ENCODE data around the gene RFFL.
"Not testable (repeated sequence)": the region's sequence is repeated elsewhere in the genome, so short reads cannot be mapped to it uniquely, and the experiment has no call there.

The RFFL gene

DNA sequence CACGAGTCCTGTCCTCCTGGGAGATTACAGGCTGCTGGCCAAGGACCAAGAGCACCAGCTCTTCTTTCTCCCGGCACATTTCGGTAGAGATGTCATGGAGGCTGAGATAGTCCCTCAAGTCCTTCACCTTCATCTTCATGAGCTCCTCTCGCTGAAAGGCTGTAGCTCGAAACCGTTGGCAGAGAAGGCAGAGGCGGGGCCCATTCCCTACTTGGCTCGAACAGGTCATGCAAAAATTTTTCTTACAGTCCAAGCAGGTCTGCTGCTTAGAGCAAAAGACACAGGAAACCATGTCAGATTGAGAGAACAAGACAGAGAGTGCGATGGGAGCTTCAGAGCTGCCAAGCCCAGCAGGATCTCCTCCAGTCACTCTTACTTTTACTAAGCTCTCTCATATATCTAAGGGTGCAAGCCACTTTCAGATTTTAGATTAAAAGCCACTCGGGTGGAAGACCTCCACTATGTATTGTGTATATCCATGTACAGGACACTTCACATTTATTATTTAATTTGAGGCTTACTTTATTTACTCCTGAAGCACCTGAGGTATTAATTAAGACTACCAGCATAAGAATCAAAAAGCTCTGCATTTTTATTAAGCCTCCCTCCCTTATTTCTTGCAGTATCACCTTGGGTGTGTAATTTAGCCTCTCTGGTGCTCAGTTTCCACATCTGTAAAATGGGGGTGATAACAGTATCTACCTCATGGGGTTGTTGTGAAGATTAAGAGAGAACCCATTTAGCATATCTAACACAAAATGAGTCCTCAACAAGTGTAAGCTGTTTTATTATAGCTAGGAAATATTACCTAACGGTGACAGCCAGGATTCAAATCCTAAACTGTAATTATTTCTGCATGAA is 41.8 kb downstream of the RFFL start:
- H3K27me3 Mint-ChIP-seq (ENCODE audit: low read depth), result no peaks in the 10 kb centered on the region
- peak overlapping the region; percentile 78 for H3K4me3 Mint-ChIP-seq
- H3K9me3 Mint-ChIP-seq, result no peaks in the 10 kb centered on the region
- H3K27ac Mint-ChIP-seq, result peak overlapping the region; percentile 94
- peaks cover 35% of the 10 kb centered on the region for H3K36me3 Mint-ChIP-seq (ENCODE audit: low read depth)
- DNase-seq (ENCODE audit: low spot score), result no peak
- H3K4me1 Mint-ChIP-seq (ENCODE audit: low read depth), result peaks cover 35% of the 10 kb centered on the region

DNA sequence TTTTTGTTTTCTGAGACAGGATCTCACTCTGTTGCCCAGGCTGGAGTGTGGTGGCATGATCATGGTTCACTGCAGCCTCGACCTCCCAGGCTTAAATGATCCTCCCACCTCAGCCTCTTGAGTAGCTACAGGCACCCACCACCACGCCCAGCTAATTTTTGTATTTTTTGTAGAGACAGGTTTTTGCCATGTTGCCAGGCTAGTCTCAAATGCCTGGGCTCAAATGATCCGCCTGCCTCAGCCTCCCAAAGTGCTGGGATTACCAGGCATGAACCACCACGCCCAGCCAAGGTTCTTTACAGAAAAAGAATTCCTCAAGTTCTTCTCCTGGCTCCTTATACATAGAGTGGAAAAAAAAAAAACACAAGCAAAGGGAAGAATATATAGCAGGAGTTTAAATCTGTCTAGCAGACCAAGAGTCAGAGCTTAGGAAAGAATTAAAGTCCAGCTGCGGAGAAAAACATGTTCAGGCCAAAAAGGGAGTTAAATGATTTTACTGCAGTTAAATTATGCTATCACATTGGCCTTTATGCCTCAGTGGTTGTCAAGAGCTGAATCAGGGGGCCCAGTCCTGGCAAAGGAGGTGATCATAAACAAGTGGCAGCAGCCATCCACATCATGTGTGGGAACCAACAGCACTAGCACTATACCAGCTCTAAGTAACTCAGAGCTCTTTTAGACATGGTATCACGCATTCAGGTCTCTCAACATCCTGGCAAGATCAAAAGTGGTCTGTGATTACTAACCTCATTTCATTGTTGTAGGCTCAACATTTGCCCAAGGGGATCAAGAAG is 43.9 kb downstream of the RFFL start:
- peaks cover 43% of the 10 kb centered on the region for H3K36me3 Mint-ChIP-seq (ENCODE audit: low read depth)
- H3K9me3 Mint-ChIP-seq, result no peaks in the 10 kb centered on the region
- peak overlapping the region; percentile 39 for H3K27ac Mint-ChIP-seq

DNA sequence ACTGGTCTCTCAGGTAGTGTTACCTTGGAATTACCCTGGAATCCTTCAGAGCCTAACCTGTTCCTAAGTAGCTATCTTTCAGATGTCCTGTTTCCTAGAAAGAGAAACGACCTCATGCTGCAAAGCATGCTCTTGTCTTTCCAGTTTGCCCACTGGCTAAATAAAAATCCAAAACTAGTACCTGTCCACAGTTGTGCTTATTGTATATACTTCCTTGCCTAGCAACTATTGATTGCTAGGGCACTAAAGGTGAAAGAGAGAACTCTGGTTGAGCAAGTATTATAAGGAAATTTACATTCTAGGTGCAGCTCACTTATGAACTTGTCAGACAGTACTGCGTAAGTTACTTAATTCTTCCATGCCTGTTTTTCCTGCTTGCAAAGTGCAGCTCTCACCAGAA is 44.7 kb downstream of the RFFL start:
- peaks cover 25% of the 10 kb centered on the region for H3K4me1 Mint-ChIP-seq (ENCODE audit: low read depth)
- no peak overlapping the region for H3K27ac Mint-ChIP-seq
- H3K27me3 Mint-ChIP-seq (ENCODE audit: low read depth), result no peaks in the 10 kb centered on the region
- no peak for DNase-seq (ENCODE audit: low spot score)
- no peaks in the 10 kb centered on the region for H3K9me3 Mint-ChIP-seq
- H3K36me3 Mint-ChIP-seq (ENCODE audit: low read depth), result peaks cover 47% of the 10 kb centered on the region
- H3K4me3 Mint-ChIP-seq, result no peak overlapping the region

More for the DNA sequence above, 43.9 kb downstream of the RFFL start:
- Mint-ChIP-seq H3K4me1 (ENCODE audit: low read depth) (peaks cover 32% of the 10 kb centered on the region), H3K27me3 (ENCODE audit: low read depth) (no peaks in the 10 kb centered on the region), H3K4me3 (no peak overlapping the region)
- no peak for DNase-seq (ENCODE audit: low spot score)

DNA sequence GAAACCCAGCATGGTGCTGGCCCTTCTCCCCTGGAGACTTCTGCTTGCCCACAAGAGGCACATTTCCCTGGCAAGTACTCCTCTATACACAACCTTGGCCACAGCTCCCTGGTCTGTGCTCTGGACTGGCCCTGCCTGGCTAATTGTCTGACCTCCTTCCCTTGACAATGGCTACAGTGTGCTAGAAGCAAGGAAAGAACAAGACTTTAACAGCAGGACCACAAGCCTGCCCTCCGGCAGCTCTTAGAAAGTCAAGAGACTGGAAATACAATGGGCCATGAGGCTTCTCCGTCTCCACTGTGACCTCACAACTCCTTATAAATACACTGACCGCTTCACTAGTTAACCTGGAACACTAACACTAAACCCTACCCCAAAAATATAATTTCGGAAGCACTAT is 46.5 kb downstream of the RFFL start:
- H3K4me1 Mint-ChIP-seq (ENCODE audit: low read depth), result peaks cover 8% of the 10 kb centered on the region
- H3K4me3 Mint-ChIP-seq, result no peak overlapping the region
- no peak for DNase-seq (ENCODE audit: low spot score)
- H3K27me3 Mint-ChIP-seq (ENCODE audit: low read depth), result no peaks in the 10 kb centered on the region
- peaks cover 45% of the 10 kb centered on the region for H3K36me3 Mint-ChIP-seq (ENCODE audit: low read depth)
- H3K9me3 Mint-ChIP-seq, result no peaks in the 10 kb centered on the region
- no peak overlapping the region for H3K27ac Mint-ChIP-seq

DNA sequence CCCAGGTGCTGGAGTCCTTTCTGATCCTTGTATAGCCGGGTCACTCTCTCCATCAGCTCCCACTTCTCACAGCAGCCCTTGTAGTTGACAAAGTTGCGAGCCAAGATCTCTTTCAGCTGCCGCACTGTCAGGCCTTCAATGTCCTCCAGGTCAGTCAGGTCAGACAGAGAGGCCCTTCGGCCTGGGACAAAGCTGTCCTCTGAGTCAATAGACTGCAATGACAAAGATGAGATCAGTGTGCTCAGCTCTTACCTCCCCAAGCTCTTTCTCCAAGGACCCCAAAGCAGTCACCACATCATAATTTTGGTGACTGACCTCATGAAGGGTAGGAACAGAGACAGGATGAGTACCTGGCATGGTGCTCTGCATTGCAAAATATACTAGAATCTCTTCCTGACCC is 47.1 kb downstream of the RFFL start:
- Mint-ChIP-seq H3K27me3 (ENCODE audit: low read depth) (no peaks in the 10 kb centered on the region), H3K27ac (no peak overlapping the region), H3K4me1 (ENCODE audit: low read depth) (peaks cover 3% of the 10 kb centered on the region), H3K9me3 (no peaks in the 10 kb centered on the region), H3K36me3 (ENCODE audit: low read depth) (peaks cover 47% of the 10 kb centered on the region), H3K4me3 (no peak overlapping the region)
- no peak for DNase-seq (ENCODE audit: low spot score)

DNA sequence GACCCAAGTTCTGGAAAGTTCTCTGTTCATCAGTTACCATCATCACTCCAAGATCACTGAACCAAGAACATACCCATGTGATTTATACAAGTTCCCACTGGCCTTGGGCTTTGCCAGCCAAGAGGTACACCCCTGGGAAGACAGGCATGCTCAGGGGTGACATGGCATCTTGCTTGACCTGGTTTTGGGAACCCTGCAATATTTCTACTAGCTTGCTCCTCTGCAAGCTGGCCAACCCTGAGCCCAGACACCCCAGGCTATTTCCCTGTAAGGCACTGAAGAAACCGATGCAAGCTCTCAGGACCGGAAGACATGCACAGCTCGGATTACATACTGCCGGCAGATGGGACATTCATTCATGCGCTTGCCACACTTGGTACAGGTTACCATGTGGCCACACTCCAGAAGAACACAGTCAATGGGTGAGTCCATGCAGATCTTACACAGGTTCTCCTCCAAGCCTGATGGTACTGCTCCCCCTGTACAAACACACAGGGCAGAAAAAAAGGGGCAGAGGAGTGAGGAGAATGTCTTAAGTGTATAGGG is 51.8 kb downstream of the RFFL start:
- Mint-ChIP-seq H3K4me1 (ENCODE audit: low read depth) (no peaks in the 10 kb centered on the region), H3K27ac (no peak overlapping the region), H3K9me3 (no peaks in the 10 kb centered on the region), H3K27me3 (ENCODE audit: low read depth) (no peaks in the 10 kb centered on the region), H3K36me3 (ENCODE audit: low read depth) (peaks cover 44% of the 10 kb centered on the region), H3K4me3 (no peak overlapping the region)
- no peak for DNase-seq (ENCODE audit: low spot score)

DNA sequence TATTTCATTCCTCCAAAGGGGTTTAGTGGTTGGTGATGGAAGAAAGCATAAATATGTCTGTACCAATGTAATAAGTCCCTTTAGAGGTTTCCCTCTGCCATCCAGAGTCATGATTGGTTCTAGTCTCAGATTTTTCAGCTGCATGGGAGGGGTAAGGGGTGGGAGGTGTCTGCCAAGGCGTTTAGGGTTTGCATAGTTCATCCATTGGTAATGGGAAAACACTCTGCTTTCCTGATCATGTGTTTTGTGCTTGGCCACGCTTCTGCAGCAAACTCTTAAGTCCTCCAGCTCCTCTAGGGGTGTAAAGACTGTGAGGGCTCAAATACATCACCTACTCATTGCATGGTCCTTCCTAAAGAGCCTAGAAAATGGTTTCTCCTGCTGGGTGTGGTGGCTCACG is 53.4 kb downstream of the RFFL start:
- no peaks in the 10 kb centered on the region for H3K27me3 Mint-ChIP-seq (ENCODE audit: low read depth)
- DNase-seq (ENCODE audit: low spot score), result no peak
- peaks cover 35% of the 10 kb centered on the region for H3K36me3 Mint-ChIP-seq (ENCODE audit: low read depth)

DNA sequence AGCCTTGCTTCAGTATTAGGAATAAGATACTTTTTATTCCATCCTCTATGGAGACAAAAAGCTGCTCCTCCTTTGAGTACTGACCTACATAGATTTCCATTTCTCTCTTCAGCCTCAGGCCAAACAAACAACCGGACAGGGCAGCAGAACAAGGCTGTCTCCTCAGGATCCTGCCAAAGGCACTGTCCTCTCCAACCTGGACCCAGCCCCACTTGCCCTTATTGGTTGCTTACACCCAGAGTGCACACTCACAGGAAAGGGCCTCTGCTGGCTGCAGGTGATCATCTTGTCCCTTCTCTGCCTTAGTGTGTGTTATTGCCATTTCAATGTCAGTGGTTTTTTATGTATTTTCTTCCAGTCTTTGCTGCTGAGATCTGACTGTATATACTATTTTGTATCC is 56.5 kb downstream of the RFFL start:
- Mint-ChIP-seq H3K36me3 (ENCODE audit: low read depth) (peaks cover 38% of the 10 kb centered on the region), H3K27me3 (ENCODE audit: low read depth) (no peaks in the 10 kb centered on the region), H3K9me3 (no peaks in the 10 kb centered on the region), H3K27ac (peak overlapping the region; percentile 1), H3K4me3 (no peak overlapping the region), H3K4me1 (ENCODE audit: low read depth) (no peaks in the 10 kb centered on the region)
- no peak for DNase-seq (ENCODE audit: low spot score)

More for the DNA sequence above, 53.4 kb downstream of the RFFL start:
- Mint-ChIP-seq H3K27ac (no peak overlapping the region), H3K9me3 (no peaks in the 10 kb centered on the region), H3K4me3 (no peak overlapping the region), H3K4me1 (ENCODE audit: low read depth) (no peaks in the 10 kb centered on the region)

DNA sequence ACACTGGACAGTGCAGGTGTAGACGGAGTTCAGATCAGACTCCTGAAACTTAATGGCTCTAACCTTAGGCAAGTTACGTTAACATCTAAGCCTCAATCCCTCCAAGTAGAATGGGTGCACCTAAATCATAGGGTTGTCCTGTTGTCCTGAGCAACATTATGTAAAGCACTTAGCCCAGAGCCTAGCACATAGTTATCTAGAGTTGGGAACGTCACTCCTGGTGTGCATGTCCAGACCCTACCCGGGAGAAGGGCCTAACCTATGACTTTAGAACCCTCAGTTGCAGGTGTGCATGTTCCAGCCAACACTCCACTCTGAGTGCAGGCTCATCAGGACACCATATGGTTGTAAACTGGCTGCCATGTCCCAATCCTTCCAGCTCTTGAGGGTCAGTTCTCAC is 57.2 kb downstream of the RFFL start:
- Mint-ChIP-seq H3K27ac (no peak overlapping the region), H3K9me3 (no peaks in the 10 kb centered on the region), H3K27me3 (ENCODE audit: low read depth) (no peaks in the 10 kb centered on the region), H3K36me3 (ENCODE audit: low read depth) (peaks cover 39% of the 10 kb centered on the region), H3K4me3 (no peak overlapping the region), H3K4me1 (ENCODE audit: low read depth) (no peaks in the 10 kb centered on the region)
- DNase-seq (ENCODE audit: low spot score), result no peak

DNA sequence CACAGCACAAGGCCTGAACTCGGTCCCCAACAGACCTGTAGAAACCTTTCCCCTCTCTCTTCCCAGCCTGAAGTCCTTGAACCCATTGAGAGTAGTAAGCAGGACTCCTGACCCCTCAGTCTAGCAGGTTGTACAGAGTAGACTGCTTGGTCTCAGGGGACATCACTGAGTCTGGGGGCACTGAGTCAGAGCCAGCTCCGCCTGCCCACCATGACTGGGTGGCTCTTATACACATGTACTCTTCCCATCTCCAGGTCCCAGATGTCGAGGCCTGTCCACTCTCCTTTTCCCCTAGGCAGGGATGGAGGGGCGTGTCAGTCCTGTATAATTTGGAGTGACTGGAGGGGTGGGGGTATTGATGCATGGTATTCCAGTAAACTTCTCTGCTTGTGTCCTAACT is 59.7 kb downstream of the RFFL start:
- Mint-ChIP-seq H3K36me3 (ENCODE audit: low read depth) (peaks cover 36% of the 10 kb centered on the region), H3K9me3 (no peaks in the 10 kb centered on the region), H3K27ac (no peak overlapping the region), H3K4me3 (no peak overlapping the region), H3K27me3 (ENCODE audit: low read depth) (no peaks in the 10 kb centered on the region), H3K4me1 (ENCODE audit: low read depth) (no peaks in the 10 kb centered on the region)
- DNase-seq (ENCODE audit: low spot score), result no peak

DNA sequence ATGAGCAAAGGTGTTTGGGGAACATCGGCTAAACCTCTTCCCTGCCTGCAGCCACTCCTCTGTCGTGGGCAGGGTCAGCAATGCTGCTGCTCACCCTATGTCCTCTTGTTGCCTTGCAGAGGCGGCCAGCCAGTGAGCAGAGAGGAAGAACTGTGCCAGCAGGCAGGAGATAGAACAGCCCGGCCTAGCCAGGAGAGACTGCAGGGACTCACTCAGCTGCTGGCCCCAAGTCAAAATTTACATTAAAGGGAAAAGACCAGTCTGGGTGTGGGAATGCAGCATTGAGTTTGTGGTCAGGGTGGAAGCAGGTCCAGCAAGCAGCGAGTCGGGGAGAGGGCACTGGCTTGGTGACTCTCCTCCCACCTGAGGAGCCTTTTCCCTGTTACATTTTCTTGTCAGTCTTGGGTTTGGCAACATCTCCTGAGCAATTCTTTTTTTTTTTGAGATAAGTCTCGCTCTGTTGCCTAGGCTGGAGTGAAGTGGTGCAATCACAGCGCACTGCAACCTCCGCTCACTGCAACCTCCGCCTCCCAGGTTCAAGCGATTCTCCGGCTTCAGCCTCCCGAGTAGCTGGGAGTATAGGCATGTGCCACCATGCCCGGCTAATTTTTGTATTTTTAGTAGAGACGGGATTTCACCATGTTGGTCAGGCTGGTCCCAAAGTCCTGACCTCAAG is 60.5 kb downstream of the RFFL start:
- Mint-ChIP-seq H3K36me3 (ENCODE audit: low read depth) (peaks cover 41% of the 10 kb centered on the region), H3K27me3 (ENCODE audit: low read depth) (no peaks in the 10 kb centered on the region), H3K4me3 (no peak overlapping the region), H3K27ac (no peak overlapping the region), H3K4me1 (ENCODE audit: low read depth) (peaks cover 4% of the 10 kb centered on the region), H3K9me3 (no peaks in the 10 kb centered on the region)
- DNase-seq (ENCODE audit: low spot score), result no peak

DNA sequence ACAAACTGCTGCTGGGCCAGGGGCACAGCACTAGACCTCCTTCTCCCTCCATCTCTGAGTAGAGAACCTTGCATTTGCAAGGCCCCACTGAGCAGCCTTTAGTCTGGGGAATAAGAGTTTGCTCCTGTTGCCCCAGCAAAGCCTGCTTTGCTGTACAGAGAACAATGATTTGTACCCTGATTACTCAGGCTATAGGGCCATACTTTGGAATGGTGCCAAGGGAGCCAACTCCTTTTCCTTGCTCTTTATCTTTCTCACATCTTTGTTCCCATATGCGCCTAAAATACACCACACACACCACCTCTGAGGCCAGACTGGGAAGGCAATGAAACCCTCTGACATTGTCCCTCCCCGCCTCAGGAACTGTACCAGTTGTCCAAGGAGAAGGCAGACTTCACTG is 62.0 kb downstream of the RFFL start:
- H3K27ac Mint-ChIP-seq, result peak overlapping the region; percentile 4
- H3K27me3 Mint-ChIP-seq (ENCODE audit: low read depth), result no peaks in the 10 kb centered on the region
- no peaks in the 10 kb centered on the region for H3K9me3 Mint-ChIP-seq
- DNase-seq (ENCODE audit: low spot score), result no peak
- H3K4me1 Mint-ChIP-seq (ENCODE audit: low read depth), result peaks cover 5% of the 10 kb centered on the region
- peaks cover 40% of the 10 kb centered on the region for H3K36me3 Mint-ChIP-seq (ENCODE audit: low read depth)
- H3K4me3 Mint-ChIP-seq, result no peak overlapping the region

DNA sequence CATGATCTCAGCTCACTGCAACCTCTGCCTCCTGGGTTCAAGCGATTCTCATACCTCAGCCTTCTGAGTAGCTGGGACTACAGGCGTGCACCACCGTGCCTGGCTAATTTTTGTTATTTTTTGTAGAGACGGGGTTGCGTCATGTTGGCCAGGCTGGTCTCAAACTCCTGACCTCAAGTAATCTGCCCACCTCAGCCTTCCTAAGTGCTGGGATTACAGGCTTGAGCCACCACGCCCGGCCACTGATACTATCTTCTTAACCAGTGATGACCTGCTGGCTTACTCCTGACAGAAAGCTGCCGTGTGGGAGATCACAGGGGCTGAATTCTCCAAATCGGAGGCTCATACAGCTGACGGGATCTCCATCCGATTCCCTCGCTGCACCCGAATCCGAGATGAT is 62.5 kb downstream of the RFFL start:
- not testable (repeated sequence) for DNase-seq (ENCODE audit: low spot score); H3K9me3 Mint-ChIP-seq; H3K4me3 Mint-ChIP-seq; H3K27ac Mint-ChIP-seq; H3K4me1 Mint-ChIP-seq (ENCODE audit: low read depth); H3K27me3 Mint-ChIP-seq (ENCODE audit: low read depth)
- peaks cover 40% of the 10 kb centered on the region for H3K36me3 Mint-ChIP-seq (ENCODE audit: low read depth)

DNA sequence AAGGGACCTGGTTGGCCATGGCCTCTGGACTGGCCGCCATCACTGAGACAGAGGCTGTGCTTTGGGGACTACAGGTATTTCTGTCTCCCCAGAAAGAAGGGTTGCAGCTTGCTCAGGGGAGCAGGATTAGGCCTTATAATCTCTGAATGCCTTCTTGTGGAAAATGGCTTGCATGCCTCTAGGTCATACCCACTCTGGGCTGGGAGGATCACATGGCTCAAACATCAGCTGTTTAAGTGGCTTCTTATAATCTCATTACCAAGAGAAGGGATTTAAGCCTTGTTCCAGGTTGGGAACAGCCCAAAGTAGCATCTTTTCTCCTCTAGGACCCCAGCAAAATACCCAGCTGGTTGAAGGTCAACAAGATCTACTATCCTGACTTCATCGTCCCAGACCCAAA is 64.1 kb downstream of the RFFL start:
- DNase-seq (ENCODE audit: low spot score), result no peak
- Mint-ChIP-seq H3K27me3 (ENCODE audit: low read depth) (no peaks in the 10 kb centered on the region), H3K4me3 (no peak overlapping the region), H3K36me3 (ENCODE audit: low read depth) (peaks cover 41% of the 10 kb centered on the region), H3K27ac (peak overlapping the region; percentile 21), H3K9me3 (no peaks in the 10 kb centered on the region), H3K4me1 (ENCODE audit: low read depth) (peaks cover 5% of the 10 kb centered on the region)

Data from T-helper 2 cell treated with Interferon-gamma antibody and Interleukin-4, amounts not matched to agents 5 μg/mL and 100 μg/mL, for 36 hours (primary cell).